ENCODE data around the gene SLCO2B1. TPM values are rescaled to one million over a fixed set of nuclear protein-coding genes. Genes with fewer than 3 reads are reported as not detected.

Gene SLCO2B1
- total RNA-seq, 1 donor from 2014 or later = 0.05 TPM

GRCh38 chr11:75191330-75191717 lies 40.4 kb downstream of the SLCO2B1 start:
- no peak for DNase-seq (ENCODE audit: low read depth)

GRCh38 chr11:75193271-75193670 lies 42.4 kb downstream of the SLCO2B1 start:
- no peak for DNase-seq (ENCODE audit: low read depth)

- no peak for DNase-seq (ENCODE audit: low read depth)
Measured at GRCh38 chr11:75193711-75194110, 42.8 kb downstream of the SLCO2B1 start.

DNA sequence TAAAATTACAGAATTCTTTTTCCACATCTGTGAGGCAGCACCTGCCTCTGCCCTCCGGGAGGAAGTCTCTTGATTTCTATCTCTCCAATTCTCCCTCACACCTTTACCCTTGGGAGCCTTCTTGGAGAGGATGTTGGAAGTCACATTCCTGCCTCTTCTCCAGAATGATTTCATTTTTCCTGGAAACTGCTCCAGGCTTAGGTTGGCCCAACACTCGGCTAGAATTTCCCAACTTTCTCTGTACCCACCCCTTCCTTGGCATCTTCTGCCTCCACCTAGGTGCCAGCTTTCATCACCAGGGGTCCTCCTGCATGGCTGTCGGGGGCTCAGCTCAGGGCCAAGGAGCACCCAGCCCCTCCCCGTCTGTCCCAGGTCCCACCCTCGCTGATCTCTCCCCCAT lies 43.2 kb downstream of the SLCO2B1 start:
- DNase-seq (ENCODE audit: low read depth) = no peak

DNA sequence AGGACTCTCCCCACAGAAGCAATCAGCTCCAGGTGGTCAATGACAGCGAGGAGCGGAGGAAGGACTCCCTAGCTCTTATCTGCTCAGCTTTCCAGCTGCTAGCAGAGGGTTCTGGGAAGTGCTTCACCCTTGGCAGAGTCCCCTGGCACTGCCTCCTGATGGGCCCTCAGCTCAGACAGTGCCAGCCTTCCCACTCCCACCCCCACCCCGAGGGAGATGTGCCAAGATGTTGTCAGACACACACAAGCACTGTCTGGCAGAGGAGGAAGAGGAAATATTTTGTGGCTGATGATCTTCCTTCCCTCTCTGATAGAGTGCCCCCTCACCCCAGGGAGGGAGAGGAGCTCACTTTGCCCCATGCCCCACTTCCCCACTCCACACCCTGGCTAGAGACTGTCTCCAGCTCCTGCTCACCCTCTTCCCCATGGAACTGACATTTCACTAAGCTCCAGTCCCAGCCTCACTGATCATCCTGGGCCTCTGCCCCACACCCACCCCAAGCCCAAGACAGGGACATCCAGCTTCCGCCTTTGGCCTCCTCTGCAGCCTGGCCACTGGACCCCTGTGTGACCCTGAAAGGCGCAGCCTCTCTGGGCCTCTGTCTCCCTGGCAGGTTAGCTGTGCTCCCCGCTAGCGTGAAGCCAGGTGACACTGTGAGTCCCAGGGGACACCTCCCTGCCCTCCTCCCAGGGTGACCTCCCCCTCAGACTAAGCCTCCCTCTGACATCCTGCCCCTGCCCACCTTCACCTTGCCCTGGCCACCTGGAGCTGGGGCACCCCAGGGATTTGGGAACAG lies 44.5 kb downstream of the SLCO2B1 start:
- DNase-seq (ENCODE audit: low read depth) = no peak

GRCh38 chr11:75196426-75196825 lies 45.5 kb downstream of the SLCO2B1 start:
- DNase-seq (ENCODE audit: low read depth) = no peak

- DNase-seq (ENCODE audit: low read depth) = no peak
Measured at GRCh38 chr11:75197512-75198277, 46.8 kb downstream of the SLCO2B1 start.

GRCh38 chr11:75198278-75198973 lies 47.5 kb downstream of the SLCO2B1 start:
- DNase-seq (ENCODE audit: low read depth) = no peak

- DNase-seq (ENCODE audit: low read depth) = peak; percentile 41
Measured at GRCh38 chr11:75199412-75199955, 48.6 kb downstream of the SLCO2B1 start.

GRCh38 chr11:75200051-75200450 lies 49.1 kb downstream of the SLCO2B1 start:
- peak; percentile 14 for DNase-seq (ENCODE audit: low read depth)

- DNase-seq (ENCODE audit: low read depth) = no peak
Measured at GRCh38 chr11:75200531-75200930, 49.6 kb downstream of the SLCO2B1 start.

GRCh38 chr11:75201771-75202170 lies 50.9 kb downstream of the SLCO2B1 start:
- DNase-seq (ENCODE audit: low read depth) = no peak

DNA sequence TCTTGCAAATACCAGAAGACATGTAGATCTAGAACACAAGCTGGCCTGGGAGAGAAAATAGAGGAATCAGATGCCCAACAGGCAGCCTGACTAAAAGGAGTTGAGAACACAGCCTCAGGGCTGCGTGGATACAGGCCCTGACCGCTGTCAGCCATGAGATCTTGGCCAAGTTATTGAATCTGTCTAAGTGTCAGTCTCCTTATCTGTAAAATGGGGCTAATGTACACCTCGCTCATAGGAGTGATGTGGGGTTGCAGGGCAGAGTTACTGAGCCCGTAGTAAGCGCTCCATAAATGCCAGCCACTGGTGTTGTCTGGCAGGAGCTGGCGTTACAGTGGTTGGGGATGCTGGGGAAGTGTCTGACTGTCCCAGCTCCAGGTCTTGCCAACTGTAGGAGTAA lies 51.3 kb downstream of the SLCO2B1 start:
- no peak for DNase-seq (ENCODE audit: low read depth)

DNA sequence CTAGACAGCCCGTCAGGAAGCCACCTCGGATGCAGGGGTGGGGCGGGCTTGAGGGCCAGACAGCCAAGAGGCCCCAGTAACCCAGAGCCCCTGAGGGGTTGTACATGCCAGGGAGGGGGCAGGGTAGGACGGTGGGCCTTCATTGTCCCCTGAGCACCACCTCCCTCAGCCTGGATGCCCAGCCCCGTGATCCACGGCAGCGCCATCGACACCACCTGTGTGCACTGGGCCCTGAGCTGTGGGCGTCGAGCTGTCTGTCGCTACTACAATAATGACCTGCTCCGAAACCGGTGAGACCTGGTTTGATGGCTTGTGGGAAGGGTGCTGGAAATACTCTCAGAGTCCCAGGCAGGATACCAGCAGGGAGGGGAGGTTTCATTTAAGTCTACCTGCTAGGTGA lies 52.2 kb downstream of the SLCO2B1 start:
- DNase-seq (ENCODE audit: low read depth) = no peak

GRCh38 chr11:75203641-75204011 lies 52.7 kb downstream of the SLCO2B1 start:
- DNase-seq (ENCODE audit: low read depth) = no peak

DNA sequence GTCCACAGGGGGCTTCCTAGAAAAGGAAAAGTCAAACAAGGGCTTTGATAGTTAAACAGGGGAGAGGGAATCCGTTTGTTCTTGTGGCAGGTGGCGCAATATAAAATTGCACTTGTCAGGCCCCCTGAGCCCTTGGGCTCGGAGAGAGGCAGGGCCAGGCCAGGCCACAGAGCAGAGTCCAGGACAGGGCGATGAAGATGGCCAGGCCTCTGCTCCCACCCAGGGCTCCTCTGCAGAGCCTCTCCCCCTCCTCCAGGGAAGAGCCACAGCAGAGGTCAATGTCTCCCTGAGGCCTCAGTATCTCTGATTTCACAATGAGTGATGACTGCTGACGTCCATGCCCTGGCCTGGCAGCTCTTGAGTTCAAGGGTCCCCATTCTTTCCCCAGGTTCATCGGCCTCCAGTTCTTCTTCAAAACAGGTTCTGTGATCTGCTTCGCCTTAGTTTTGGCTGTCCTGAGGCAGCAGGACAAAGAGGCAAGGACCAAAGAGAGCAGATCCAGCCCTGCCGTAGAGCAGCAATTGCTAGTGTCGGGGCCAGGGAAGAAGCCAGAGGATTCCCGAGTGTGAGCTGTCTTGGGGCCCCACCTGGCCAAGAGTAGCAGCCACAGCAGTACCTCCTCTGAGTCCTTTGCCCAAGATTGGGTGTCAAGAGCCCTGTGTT lies 53.2 kb downstream of the SLCO2B1 start:
- no peak for DNase-seq (ENCODE audit: low read depth)

DNA sequence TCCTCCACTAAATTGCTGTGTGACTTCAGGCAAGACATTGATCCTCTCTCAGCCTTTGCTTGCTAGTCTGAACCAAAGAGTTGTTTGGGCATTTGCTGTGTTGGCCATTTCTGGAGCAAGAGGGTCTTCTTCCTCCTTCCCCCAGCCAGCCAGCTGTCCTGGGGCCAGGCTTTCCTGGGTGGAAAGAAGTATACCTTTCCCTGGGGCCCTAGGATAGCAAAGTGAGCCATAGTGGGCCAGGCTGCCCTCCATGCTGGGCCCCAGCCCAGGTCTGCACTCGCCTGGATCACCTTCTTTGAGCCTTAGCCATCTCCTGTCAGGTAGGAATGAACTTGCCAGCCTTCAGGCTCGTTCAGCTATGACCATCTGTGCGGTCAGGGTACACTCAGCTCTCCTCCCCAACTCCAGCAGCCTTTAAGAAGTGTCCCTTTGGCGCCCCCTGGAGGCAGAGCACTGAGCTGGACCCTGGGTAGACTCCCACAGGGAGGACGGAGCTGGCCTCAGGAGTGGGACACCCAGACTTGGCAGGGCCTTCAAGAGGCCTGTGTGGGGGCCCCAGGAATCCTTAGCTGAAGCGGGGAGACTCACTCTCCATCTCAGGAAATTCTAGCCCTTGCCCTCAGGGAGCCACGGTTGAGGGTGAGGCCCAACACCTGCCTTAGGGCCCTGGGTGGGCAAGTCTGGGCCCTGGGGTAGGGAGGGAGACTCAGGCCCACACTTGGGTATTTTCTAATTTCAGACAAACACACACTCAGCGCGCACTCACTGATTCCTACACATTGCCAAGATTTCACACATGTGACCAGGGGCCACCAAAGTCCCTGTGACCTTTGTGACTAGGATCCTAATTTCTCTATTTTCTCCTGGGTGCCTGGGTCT lies 54.0 kb downstream of the SLCO2B1 start:
- DNase-seq (ENCODE audit: low read depth) = peak; percentile 90

DNA sequence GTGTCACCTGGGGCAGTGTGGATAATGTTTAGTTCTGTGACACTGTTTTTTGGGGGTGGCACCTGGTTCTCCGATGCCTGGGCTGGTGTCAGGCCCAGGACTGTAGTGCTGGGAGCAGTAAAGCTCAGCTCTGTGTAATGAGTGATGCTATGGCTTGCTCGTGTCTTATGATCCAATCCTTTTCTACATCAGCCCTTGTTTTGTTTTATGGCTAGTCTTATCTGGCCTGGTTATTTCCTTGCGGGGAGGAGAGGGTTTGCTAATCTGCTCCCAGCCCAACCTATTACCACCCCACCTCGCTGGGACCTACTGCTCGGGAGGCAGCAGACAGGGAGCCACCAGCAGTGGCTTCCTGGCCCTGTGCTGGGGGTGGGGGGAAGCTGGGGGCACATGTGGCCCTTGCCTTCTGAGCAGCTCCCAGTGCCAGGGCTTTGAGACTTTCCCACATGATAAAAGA lies 54.7 kb downstream of the SLCO2B1 start:
- DNase-seq (ENCODE audit: low read depth) = no peak

- DNase-seq (ENCODE audit: low read depth) = no peak
Measured at GRCh38 chr11:75208446-75208845, 57.5 kb downstream of the SLCO2B1 start.

DNA sequence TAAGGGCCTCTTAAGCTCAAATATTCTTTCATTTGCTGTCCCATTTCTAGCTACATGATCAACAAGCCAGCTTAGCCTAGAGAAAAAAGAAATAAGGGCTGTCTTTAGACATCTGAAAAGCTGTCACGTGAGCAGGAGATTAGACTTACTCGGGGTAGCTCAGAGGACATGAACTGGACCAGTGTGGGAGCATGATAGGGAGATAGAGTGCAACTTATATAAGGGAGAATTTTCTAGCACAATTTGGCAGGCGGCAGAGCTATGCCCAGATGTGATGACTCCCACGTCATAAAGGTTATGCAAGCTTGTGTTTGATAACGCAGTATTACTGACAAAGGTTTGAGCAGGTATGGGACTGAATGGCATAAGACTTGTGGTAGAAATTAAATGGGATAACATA lies 61.5 kb downstream of the SLCO2B1 start:
- no peak for DNase-seq (ENCODE audit: low read depth)
